ENCODE results near the gene PTOV1.

- TF ChIP-seq EP300 (IDR thresholded peaks at IDR 0.05) (no peak), POLR2AphosphoS5 (IDR thresholded peaks at IDR 0.05) (no peak), POLR2A (IDR thresholded peaks at IDR 0.05) (no peak)
- TF ChIP-seq, protein P1, sequence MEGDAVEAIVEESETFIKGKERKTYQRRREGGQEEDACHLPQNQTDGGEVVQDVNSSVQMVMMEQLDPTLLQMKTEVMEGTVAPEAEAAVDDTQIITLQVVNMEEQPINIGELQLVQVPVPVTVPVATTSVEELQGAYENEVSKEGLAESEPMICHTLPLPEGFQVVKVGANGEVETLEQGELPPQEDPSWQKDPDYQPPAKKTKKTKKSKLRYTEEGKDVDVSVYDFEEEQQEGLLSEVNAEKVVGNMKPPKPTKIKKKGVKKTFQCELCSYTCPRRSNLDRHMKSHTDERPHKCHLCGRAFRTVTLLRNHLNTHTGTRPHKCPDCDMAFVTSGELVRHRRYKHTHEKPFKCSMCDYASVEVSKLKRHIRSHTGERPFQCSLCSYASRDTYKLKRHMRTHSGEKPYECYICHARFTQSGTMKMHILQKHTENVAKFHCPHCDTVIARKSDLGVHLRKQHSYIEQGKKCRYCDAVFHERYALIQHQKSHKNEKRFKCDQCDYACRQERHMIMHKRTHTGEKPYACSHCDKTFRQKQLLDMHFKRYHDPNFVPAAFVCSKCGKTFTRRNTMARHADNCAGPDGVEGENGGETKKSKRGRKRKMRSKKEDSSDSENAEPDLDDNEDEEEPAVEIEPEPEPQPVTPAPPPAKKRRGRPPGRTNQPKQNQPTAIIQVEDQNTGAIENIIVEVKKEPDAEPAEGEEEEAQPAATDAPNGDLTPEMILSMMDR (IDR thresholded peaks at IDR 0.05) = no peak
Observed at GRCh38 chr19:49830766-49831165, 20.2 kb upstream of the PTOV1 start.

All from gastroesophageal sphincter (tissue), 3 donors.